Ramos (cell line): ENCODE measurements around the gene ABR.
"Not testable (repeated sequence)": the region's sequence is repeated elsewhere in the genome, so short reads cannot be mapped to it uniquely, and the experiment has no call there.

Source experiments
- in situ Hi-C: fragments of 300-500 bp; cut with MboI; formaldehyde crosslinking; loops from one replicate; pipeline ENCODE4 v1.14.3; 2022; ENCODE audit warnings: low sequenced_read_pairs; ENCODE audit not compliant: unreplicated experiment

ABR gene

GRCh38 chr17:978103-979093, 201.4 kb downstream of the ABR start:
- in situ Hi-C loops = no loop called here

- in situ Hi-C loops = no loop called here
These were observed 202.6 kb downstream of the ABR start for GRCh38 chr17:977166-977565.

GRCh38 chr17:976312-976711, 203.5 kb downstream of the ABR start:
- in situ Hi-C loops = no loop called here

- in situ Hi-C loops = no loop called here
These were observed 204.3 kb downstream of the ABR start for GRCh38 chr17:975371-975915.

- in situ Hi-C loops = not testable (repeated sequence)
These were observed 205.0 kb downstream of the ABR start for GRCh38 chr17:974778-975177.

- in situ Hi-C loops = no loop called here
These were observed 206.7 kb downstream of the ABR start for GRCh38 chr17:973053-973452.

GRCh38 chr17:971861-972260, 207.9 kb downstream of the ABR start:
- in situ Hi-C loops = not testable (repeated sequence)

- in situ Hi-C loops = no loop called here
These were observed 209.4 kb downstream of the ABR start for GRCh38 chr17:970364-970763.

GRCh38 chr17:969811-970355, 209.9 kb downstream of the ABR start:
- in situ Hi-C loops = no loop called here

- in situ Hi-C loops = no loop called here
These were observed 210.7 kb downstream of the ABR start for GRCh38 chr17:968812-969730.

- in situ Hi-C loops = no loop called here
These were observed 212.7 kb downstream of the ABR start for GRCh38 chr17:967122-967521.

- in situ Hi-C loops = no loop called here
These were observed 214.3 kb downstream of the ABR start for GRCh38 chr17:965311-965989.

- in situ Hi-C loops = no loop called here
These were observed 214.9 kb downstream of the ABR start for GRCh38 chr17:964876-965275.

GRCh38 chr17:962670-963069, 217.1 kb downstream of the ABR start:
- in situ Hi-C loops = no loop called here

GRCh38 chr17:962166-962565, 217.6 kb downstream of the ABR start:
- in situ Hi-C loops = no loop called here

- in situ Hi-C loops = no loop called here
These were observed 220.9 kb downstream of the ABR start for GRCh38 chr17:958712-959451.

GRCh38 chr17:957856-958421, 221.8 kb downstream of the ABR start:
- in situ Hi-C loops = no loop called here

- in situ Hi-C loops = no loop called here
These were observed 222.9 kb downstream of the ABR start for GRCh38 chr17:956905-957304.
